Peyer's patch (tissue), 4 donors: ENCODE measurements around the gene CLMN. TPM values are rescaled to one million over a fixed set of nuclear protein-coding genes. Genes with fewer than 3 reads are reported as not detected.

ENCODE experiments used
- DNase-seq, 3 donors: peaks; one replicate each; pipeline ENCODE4 v3.0.0-alpha.2; 2017 to 2019
- H3K27ac ChIP-seq, 4 donors: fragments of 200-600 bp; sonication (generic); one replicate each; pipeline ENCODE4 v1.5.1; 2016 to 2019
- H3K27me3 ChIP-seq, 2 donors: fragments of 200-600 bp; sonication (generic); one replicate each; pipeline ENCODE4 v1.5.1; 2019
- H3K36me3 ChIP-seq, 3 donors: fragments of 200-600 bp; sonication (generic); one replicate each; pipeline ENCODE4 v1.5.1; 2016 to 2019
- H3K4me1 ChIP-seq, 4 donors: fragments of 200-600 bp; sonication (generic); one replicate each; pipeline ENCODE4 v1.5.1; 2016 to 2019
- H3K4me3 ChIP-seq, 4 donors: fragments of 200-600 bp; sonication (generic); 1 replicate in 3 of 4; 2 replicates in 1 of 4; pipeline ENCODE4 v1.5.1; 2016 to 2019; ENCODE audit warnings: mild to moderate bottlenecking in 1 of 4
- H3K9me3 ChIP-seq, 4 donors: fragments of 200-600 bp; sonication (generic); one replicate each; pipeline ENCODE4 v1.5.1; 2016 to 2019; ENCODE audit warnings: mild to moderate bottlenecking in 1 of 4
- CTCF ChIP-seq, 6 experiments: fragments of 450-650 bp in 4 of 6; fragments of 200-600 bp in 2 of 6; sonication (generic) in 1 of 6; IDR thresholded peaks; one replicate each; pipeline ENCODE4 v1.5.1; 2017 to 2019; ENCODE audit warnings: antibody characterized with exemption in 6 of 6, mild to moderate bottlenecking in 3 of 6, moderate library complexity in 1 of 6
- POLR2A ChIP-seq, 2 donors: fragments of 450-650 bp; IDR thresholded peaks; one replicate each; pipeline ENCODE4 v1.5.1; 2017; ENCODE audit warnings: antibody characterized with exemption in 2 of 2, mild to moderate bottlenecking in 2 of 2, moderate library complexity in 2 of 2
- total RNA-seq, 4 donors: library from RNA; depleted of rRNA; stranded (reverse); fragments of >200 nt; gene quantifications; one replicate each; pipeline ENCODE4 v1.1.0, GENCODE V29; 2016

Gene CLMN
- total RNA-seq, 4 donors from 2014 or later: 18.7 to 38.8 (median 36.4) TPM

GRCh38 chr14:95293449-95293848 lies 26.3 kb downstream of the CLMN start:
- no peak for DNase-seq
- Histone ChIP-seq H3K36me3 (no peaks in the 10 kb centered on the region), H3K4me1 (peaks cover 0 to 17% (median 5%) of the 10 kb centered on the region in 4 donors), H3K27me3 (no peaks in the 10 kb centered on the region), H3K4me3 (no peak overlapping the region), H3K9me3 (peaks cover 0 to 5% (median 0%) of the 10 kb centered on the region in 4 donors), H3K27ac (no peak overlapping the region)
- TF ChIP-seq POLR2A (IDR thresholded peaks at IDR 0.05): no peak
- no peak for TF ChIP-seq CTCF (IDR thresholded peaks at IDR 0.05)

- no peak overlapping the region for H3K4me3 ChIP-seq
- DNase-seq: no peak
- peak overlapping the region in 2 of 4 donors; percentile 17 to 55 for H3K27ac ChIP-seq
- H3K36me3 ChIP-seq: no peaks in the 10 kb centered on the region
- TF ChIP-seq POLR2A (IDR thresholded peaks at IDR 0.05): no peak
- TF ChIP-seq CTCF (IDR thresholded peaks at IDR 0.05): no peak
- H3K4me1 ChIP-seq: peaks cover 0 to 17% (median 5%) of the 10 kb centered on the region in 4 donors
- H3K9me3 ChIP-seq: peaks cover 0 to 5% (median 0%) of the 10 kb centered on the region in 4 donors
- no peaks in the 10 kb centered on the region for H3K27me3 ChIP-seq
These were observed 26.9 kb downstream of the CLMN start for GRCh38 chr14:95292660-95293425.

DNA sequence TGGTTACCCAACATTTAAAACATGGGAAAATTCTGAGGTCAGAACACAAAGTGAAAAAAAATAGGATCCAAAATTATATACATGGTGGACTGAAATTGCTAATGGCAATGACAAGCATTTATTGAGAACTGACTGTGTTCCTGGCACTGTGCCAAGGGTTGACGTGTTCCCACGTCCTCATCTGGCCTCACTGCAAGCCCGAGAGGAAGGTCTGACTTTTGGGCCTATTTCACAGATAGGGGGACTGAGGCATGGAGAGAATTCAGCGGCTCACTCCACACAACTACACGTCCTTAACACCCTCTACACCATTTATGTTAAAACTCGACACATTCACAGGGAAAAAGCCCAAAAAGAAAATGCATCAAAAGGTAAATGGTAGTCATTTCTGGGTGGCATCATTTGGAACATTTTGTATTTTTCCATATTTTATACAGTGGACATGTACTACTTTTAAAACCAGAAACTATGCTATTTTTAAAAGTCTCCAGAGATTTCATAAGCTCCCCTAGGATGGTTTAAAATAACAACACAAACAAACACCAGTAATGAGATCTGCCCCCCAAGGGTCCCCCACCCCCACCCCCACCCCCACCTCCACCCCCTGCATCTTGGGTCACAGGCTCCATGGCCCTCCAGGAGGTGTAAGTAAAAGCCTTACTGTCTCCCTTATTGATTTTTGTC lies 27.7 kb downstream of the CLMN start:
- Histone ChIP-seq H3K4me1 (peaks cover 0 to 13% (median 5%) of the 10 kb centered on the region in 4 donors), H3K27me3 (no peaks in the 10 kb centered on the region), H3K9me3 (peaks cover 0 to 5% (median 0%) of the 10 kb centered on the region in 4 donors), H3K36me3 (no peaks in the 10 kb centered on the region), H3K4me3 (no peak overlapping the region), H3K27ac (peak overlapping the region in 2 of 4 donors; percentile 46 to 55)
- peak in 2 of 3 donors; percentile 73 to 84 for DNase-seq
- TF ChIP-seq POLR2A (IDR thresholded peaks at IDR 0.05) (no peak), CTCF (IDR thresholded peaks at IDR 0.05) (no peak)

DNA sequence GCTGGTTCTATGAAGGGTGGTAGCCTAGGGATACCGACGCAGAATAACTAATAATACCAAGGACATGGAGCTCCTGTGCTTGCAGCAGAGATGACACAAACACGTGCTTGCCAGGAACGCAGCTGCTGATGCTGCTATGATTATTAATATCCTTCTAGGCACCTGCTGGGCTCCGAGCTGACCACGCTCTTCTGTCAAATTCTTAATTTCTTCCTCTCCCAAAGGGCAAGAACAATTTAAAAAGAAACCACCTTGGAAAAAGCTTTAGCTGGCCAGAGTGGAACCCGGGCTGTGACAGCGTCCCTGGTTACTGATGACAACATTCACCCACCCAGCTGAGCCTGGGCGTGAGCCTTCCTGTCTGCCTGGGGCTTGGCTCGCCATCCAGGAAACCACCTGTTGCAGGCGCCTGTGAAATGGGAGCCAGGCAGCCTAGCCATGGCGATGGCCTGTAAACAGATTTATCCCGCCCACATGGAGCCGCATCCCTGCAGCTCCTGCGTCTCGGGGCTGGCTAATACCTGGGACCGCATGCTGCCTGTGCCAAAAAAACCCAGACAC lies 28.8 kb downstream of the CLMN start:
- Histone ChIP-seq H3K9me3 (peaks cover 0 to 4% (median 0%) of the 10 kb centered on the region in 4 donors), H3K4me3 (no peak overlapping the region), H3K4me1 (peaks cover 0 to 11% (median 4%) of the 10 kb centered on the region in 4 donors), H3K27ac (peak overlapping the region in 2 of 4 donors; percentile 46 to 55), H3K27me3 (no peaks in the 10 kb centered on the region), H3K36me3 (no peaks in the 10 kb centered on the region)
- peak in 2 of 3 donors; percentile 78 to 80 for DNase-seq
- TF ChIP-seq POLR2A (IDR thresholded peaks at IDR 0.05) (no peak), CTCF (IDR thresholded peaks at IDR 0.05) (no peak)

GRCh38 chr14:95290021-95290420 lies 29.7 kb downstream of the CLMN start:
- TF ChIP-seq CTCF (IDR thresholded peaks at IDR 0.05): no peak
- no peak for TF ChIP-seq POLR2A (IDR thresholded peaks at IDR 0.05)
- Histone ChIP-seq H3K9me3 (no peaks in the 10 kb centered on the region), H3K4me1 (peaks cover 0 to 11% (median 4%) of the 10 kb centered on the region in 4 donors), H3K27me3 (no peaks in the 10 kb centered on the region), H3K27ac (no peak overlapping the region), H3K4me3 (no peak overlapping the region), H3K36me3 (no peaks in the 10 kb centered on the region)
- no peak for DNase-seq
